Measurements from ENCODE around the gene FSTL3. TPM values are rescaled to one million over a fixed set of nuclear protein-coding genes. Genes with fewer than 3 reads are reported as not detected.
"Not testable (repeated sequence)": the region's sequence is repeated elsewhere in the genome, so short reads cannot be mapped to it uniquely, and the experiment has no call there.

Gene FSTL3
- total RNA-seq, 1 experiment from 2014 or later = 32.5 TPM

DNA sequence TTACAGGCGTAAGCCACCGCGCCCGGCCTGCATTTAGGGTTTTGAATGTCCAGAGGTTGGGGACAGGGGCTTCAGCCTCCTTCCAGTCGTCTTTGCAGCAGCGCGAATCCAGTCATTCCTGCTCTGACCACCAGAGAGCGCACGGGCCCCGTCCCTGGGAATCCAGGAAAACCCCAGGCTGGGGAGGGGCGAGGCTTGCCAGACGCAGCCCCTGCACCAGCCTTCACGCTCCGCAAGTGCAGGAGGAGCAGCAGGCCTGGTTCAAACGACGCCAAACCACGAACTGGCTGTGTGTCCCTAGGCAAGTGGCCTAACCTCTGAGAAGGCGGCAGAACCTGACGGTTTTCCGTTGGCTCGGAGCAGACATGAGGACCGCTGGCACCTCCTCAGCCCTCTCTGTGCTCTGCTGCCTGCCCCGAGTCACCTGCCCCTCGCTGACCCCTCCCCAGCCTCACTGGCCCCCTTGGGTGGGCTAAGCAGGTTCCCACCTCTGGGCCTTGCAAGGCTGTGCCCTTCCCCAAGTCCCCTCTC, 11.2 kb upstream of the FSTL3 start:
- intact Hi-C loops (cut with micrococcal nuclease; ENCODE audit: unreplicated experiment) (no loop called here), in situ Hi-C loops (cut with HindIII; ENCODE audit: low pct_unique_long_range_greater_than_20kb, low sequenced_read_pairs) (no loop called here)
- Histone ChIP-seq H3K4me1 (ENCODE audit: control insufficient read depth, insufficient read depth, low read length) (no peaks in the 10 kb centered on the region; the same call in 1 of the 2 replicates), H3K36me3 (ENCODE audit: control insufficient read depth, insufficient read depth, low read length) (no peaks in the 10 kb centered on the region; the same call in 1 of the 2 replicates), H3K4me3 (ENCODE audit: low read depth in 2 of 2, low read length in 2 of 2) (peak overlapping the region in 1 of 2 experiments; percentile 36; a peak in 2 of 4 replicates), H3K9me3 (ENCODE audit: control insufficient read depth, insufficient read depth, low read depth, low read length) (no peaks in the 10 kb centered on the region), H3K27ac (ENCODE audit: low read length) (no peak overlapping the region; the same call in 1 of the 2 replicates), H3K27me3 (ENCODE audit: control insufficient read depth, insufficient read depth, low read length) (no peaks in the 10 kb centered on the region)
- POLR2A ChIA-PET = no interaction called here
- ATAC-seq = peak; percentile 57
- BruUV-seq (replicated peaks) = no TSS peak
- DNase-seq (ENCODE audit: low read depth, low spot score) = no peak
- TF ChIP-seq, protein P1, sequence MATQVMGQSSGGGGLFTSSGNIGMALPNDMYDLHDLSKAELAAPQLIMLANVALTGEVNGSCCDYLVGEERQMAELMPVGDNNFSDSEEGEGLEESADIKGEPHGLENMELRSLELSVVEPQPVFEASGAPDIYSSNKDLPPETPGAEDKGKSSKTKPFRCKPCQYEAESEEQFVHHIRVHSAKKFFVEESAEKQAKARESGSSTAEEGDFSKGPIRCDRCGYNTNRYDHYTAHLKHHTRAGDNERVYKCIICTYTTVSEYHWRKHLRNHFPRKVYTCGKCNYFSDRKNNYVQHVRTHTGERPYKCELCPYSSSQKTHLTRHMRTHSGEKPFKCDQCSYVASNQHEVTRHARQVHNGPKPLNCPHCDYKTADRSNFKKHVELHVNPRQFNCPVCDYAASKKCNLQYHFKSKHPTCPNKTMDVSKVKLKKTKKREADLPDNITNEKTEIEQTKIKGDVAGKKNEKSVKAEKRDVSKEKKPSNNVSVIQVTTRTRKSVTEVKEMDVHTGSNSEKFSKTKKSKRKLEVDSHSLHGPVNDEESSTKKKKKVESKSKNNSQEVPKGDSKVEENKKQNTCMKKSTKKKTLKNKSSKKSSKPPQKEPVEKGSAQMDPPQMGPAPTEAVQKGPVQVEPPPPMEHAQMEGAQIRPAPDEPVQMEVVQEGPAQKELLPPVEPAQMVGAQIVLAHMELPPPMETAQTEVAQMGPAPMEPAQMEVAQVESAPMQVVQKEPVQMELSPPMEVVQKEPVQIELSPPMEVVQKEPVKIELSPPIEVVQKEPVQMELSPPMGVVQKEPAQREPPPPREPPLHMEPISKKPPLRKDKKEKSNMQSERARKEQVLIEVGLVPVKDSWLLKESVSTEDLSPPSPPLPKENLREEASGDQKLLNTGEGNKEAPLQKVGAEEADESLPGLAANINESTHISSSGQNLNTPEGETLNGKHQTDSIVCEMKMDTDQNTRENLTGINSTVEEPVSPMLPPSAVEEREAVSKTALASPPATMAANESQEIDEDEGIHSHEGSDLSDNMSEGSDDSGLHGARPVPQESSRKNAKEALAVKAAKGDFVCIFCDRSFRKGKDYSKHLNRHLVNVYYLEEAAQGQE (IDR thresholded peaks at IDR 0.05; ENCODE audit: insufficient read depth in 1 of 2, low read depth in 2 of 2, low read length in 1 of 2) = 0 out of 4 replicates have a peak, but pooled peaks of 1 of the 2 experiments have one; percentile 26
- TF ChIP-seq, protein P2, sequence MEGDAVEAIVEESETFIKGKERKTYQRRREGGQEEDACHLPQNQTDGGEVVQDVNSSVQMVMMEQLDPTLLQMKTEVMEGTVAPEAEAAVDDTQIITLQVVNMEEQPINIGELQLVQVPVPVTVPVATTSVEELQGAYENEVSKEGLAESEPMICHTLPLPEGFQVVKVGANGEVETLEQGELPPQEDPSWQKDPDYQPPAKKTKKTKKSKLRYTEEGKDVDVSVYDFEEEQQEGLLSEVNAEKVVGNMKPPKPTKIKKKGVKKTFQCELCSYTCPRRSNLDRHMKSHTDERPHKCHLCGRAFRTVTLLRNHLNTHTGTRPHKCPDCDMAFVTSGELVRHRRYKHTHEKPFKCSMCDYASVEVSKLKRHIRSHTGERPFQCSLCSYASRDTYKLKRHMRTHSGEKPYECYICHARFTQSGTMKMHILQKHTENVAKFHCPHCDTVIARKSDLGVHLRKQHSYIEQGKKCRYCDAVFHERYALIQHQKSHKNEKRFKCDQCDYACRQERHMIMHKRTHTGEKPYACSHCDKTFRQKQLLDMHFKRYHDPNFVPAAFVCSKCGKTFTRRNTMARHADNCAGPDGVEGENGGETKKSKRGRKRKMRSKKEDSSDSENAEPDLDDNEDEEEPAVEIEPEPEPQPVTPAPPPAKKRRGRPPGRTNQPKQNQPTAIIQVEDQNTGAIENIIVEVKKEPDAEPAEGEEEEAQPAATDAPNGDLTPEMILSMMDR (IDR thresholded peaks at IDR 0.05) = peak; percentile 91
- TF ChIP-seq TCF7L2 (IDR thresholded peaks at IDR 0.05; ENCODE audit: low read depth, low read length) (no peak), SIN3A (IDR thresholded peaks at IDR 0.05; ENCODE audit: borderline replicate concordance, insufficient read depth, low read depth, low read length) (no peak), POLR2AphosphoS5 (IDR thresholded peaks at IDR 0.05; ENCODE audit: low read depth, low read length) (no peak)
- CTCF ChIA-PET = interaction anchor here (0.6 to 0.7 kb wide), 4 partner anchors 15 to 750 kb away, joined by 3 to 8 read pairs (median 5); no protein-coding TSS in a partner anchor

DNA sequence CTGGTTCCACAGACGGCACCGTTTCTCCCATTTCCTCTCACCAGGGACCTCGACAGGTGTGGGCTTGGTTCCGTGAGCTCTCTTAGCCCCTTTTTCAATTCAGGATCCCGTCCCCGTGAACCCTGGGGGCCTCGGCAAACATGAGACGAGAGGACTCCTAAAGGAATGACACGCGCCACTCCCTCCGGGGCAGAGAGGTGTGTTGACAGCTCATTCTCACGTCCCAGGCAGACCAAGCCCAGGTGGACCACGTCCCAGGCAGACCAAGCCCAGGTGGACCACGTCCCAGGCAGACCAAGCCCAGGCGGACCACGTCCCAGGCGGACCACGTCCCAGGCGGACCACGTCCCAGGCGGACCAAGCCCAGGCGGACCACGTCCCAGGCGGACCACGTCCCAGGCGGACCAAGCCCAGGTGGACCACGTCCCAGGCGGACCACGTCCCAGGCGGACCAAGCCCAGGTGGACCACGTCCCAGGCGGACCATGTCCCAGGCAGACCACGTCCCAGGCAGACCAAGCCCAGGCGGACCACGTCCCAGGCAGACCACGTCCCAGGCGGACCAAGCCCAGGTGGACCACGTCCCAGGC, 9.1 kb upstream of the FSTL3 start:
- BruUV-seq (replicated peaks); H3K36me3 ChIP-seq (ENCODE audit: control insufficient read depth, insufficient read depth, low read length); H3K27me3 ChIP-seq (ENCODE audit: control insufficient read depth, insufficient read depth, low read length); in situ Hi-C loops (cut with HindIII; ENCODE audit: low pct_unique_long_range_greater_than_20kb, low sequenced_read_pairs); POLR2A ChIA-PET; intact Hi-C loops (cut with micrococcal nuclease; ENCODE audit: unreplicated experiment); H3K27ac ChIP-seq (ENCODE audit: low read length); H3K4me1 ChIP-seq (ENCODE audit: control insufficient read depth, insufficient read depth, low read length); ATAC-seq; H3K9me3 ChIP-seq (ENCODE audit: control insufficient read depth, insufficient read depth, low read depth, low read length); DNase-seq (ENCODE audit: low read depth, low spot score); CTCF ChIA-PET; H3K4me3 ChIP-seq (ENCODE audit: low read depth in 2 of 2, low read length in 2 of 2): not testable (repeated sequence)

DNA sequence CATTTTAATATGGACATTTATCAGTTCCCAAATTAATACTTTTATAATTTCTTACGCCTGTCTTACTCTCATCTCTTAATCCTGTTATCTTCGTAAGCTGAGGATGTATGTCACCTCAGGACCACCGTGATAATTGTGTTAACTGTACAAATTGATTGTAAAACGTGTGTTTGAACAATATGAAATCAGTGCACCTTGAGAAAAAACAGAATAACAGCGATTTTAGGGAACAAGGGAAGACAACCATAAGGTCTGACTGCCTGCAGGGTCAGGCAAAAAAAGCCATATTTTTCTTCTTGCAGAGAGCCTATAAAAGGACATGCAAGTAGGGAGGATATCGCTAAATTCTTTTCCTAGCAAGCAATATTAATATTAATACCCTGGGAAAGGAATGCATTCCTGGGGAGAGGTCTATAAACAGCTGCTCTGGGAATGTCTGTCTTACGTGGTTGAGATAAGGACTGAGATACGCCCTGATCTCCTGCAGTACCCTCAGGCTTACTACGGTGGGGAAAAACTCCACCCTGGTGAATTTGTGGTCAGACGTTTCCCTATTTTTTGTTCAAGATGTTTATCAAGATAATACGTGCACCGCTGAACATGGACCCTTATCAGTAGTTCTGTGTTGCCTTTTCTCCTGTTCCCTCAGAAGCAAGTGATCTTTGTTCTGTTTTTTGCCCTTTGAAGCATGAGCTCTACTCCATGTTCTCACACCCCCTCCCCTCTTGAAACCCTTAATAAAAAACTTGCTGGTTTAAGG, 7.3 kb upstream of the FSTL3 start:
- H3K27me3 ChIP-seq (ENCODE audit: control insufficient read depth, insufficient read depth, low read length); H3K4me1 ChIP-seq (ENCODE audit: control insufficient read depth, insufficient read depth, low read length); in situ Hi-C loops (cut with HindIII; ENCODE audit: low pct_unique_long_range_greater_than_20kb, low sequenced_read_pairs); POLR2A ChIA-PET; H3K9me3 ChIP-seq (ENCODE audit: control insufficient read depth, insufficient read depth, low read depth, low read length); H3K36me3 ChIP-seq (ENCODE audit: control insufficient read depth, insufficient read depth, low read length); H3K27ac ChIP-seq (ENCODE audit: low read length); intact Hi-C loops (cut with micrococcal nuclease; ENCODE audit: unreplicated experiment); H3K4me3 ChIP-seq (ENCODE audit: low read depth in 2 of 2, low read length in 2 of 2); BruUV-seq (replicated peaks); ATAC-seq; DNase-seq (ENCODE audit: low read depth, low spot score): not testable (repeated sequence)
- CTCF ChIA-PET = interaction anchor here (0.6 kb wide), 1 partner anchor 73 kb away, joined by 8 read pairs; no protein-coding TSS in a partner anchor

Measured in Panc1 (cell line).